Measurements from ENCODE around the gene PDSS1.
"Not testable (repeated sequence)": the region's sequence is repeated elsewhere in the genome, so short reads cannot be mapped to it uniquely, and the experiment has no call there.

Gene PDSS1

GRCh38 chr10:26738301-26738911 lies 40.9 kb downstream of the PDSS1 start:
- DNase-seq (ENCODE audit: low read depth in 2 of 2, low spot score in 1 of 2) = no peak

GRCh38 chr10:26739071-26739631 lies 41.6 kb downstream of the PDSS1 start:
- DNase-seq (ENCODE audit: low read depth in 2 of 2, low spot score in 1 of 2) = no peak

GRCh38 chr10:26741368-26741767 lies 43.9 kb downstream of the PDSS1 start:
- no peak for DNase-seq (ENCODE audit: low read depth in 2 of 2, low spot score in 1 of 2)

GRCh38 chr10:26743091-26743490 lies 45.6 kb downstream of the PDSS1 start:
- no peak for DNase-seq (ENCODE audit: low read depth in 2 of 2, low spot score in 1 of 2)

- no peak for DNase-seq (ENCODE audit: low read depth in 2 of 2, low spot score in 1 of 2)
These were observed 46.3 kb downstream of the PDSS1 start for GRCh38 chr10:26743841-26744240.

- no peak for DNase-seq (ENCODE audit: low read depth in 2 of 2, low spot score in 1 of 2)
These were observed 48.6 kb downstream of the PDSS1 start for GRCh38 chr10:26746061-26746460.

GRCh38 chr10:26755443-26755903 lies 58.0 kb downstream of the PDSS1 start:
- no peak for DNase-seq (ENCODE audit: low read depth in 2 of 2, low spot score in 1 of 2)

- DNase-seq (ENCODE audit: low read depth in 2 of 2, low spot score in 1 of 2) = no peak
These were observed 61.5 kb downstream of the PDSS1 start for GRCh38 chr10:26759008-26759407.

- no peak for DNase-seq (ENCODE audit: low read depth in 2 of 2, low spot score in 1 of 2)
These were observed 68.0 kb downstream of the PDSS1 start for GRCh38 chr10:26765549-26765948.

GRCh38 chr10:26770069-26770468 lies 72.6 kb downstream of the PDSS1 start:
- no peak for DNase-seq (ENCODE audit: low read depth in 2 of 2, low spot score in 1 of 2)

GRCh38 chr10:26773633-26774032 lies 76.1 kb downstream of the PDSS1 start:
- DNase-seq (ENCODE audit: low read depth in 2 of 2, low spot score in 1 of 2) = no peak

- DNase-seq (ENCODE audit: low read depth in 2 of 2, low spot score in 1 of 2) = no peak
These were observed 78.8 kb downstream of the PDSS1 start for GRCh38 chr10:26776258-26776657.

- DNase-seq (ENCODE audit: low read depth in 2 of 2, low spot score in 1 of 2) = no peak
These were observed 80.2 kb downstream of the PDSS1 start for GRCh38 chr10:26777686-26778085.

GRCh38 chr10:26779176-26779860 lies 81.8 kb downstream of the PDSS1 start:
- DNase-seq (ENCODE audit: low read depth in 2 of 2, low spot score in 1 of 2) = no peak

GRCh38 chr10:26780106-26780792 lies 82.7 kb downstream of the PDSS1 start:
- no peak for DNase-seq (ENCODE audit: low read depth in 2 of 2, low spot score in 1 of 2)

- no peak for DNase-seq (ENCODE audit: low read depth in 2 of 2, low spot score in 1 of 2)
These were observed 83.5 kb downstream of the PDSS1 start for GRCh38 chr10:26780793-26781601.

GRCh38 chr10:26781797-26782196 lies 84.3 kb downstream of the PDSS1 start:
- no peak for DNase-seq (ENCODE audit: low read depth in 2 of 2, low spot score in 1 of 2)

- no peak for DNase-seq (ENCODE audit: low read depth in 2 of 2, low spot score in 1 of 2)
These were observed 89.9 kb downstream of the PDSS1 start for GRCh38 chr10:26787362-26787761.

- not testable (repeated sequence) for DNase-seq (ENCODE audit: low read depth in 2 of 2, low spot score in 1 of 2)
These were observed 92.3 kb downstream of the PDSS1 start for GRCh38 chr10:26789779-26790178.

- no peak for DNase-seq (ENCODE audit: low read depth in 2 of 2, low spot score in 1 of 2)
These were observed 92.9 kb downstream of the PDSS1 start for GRCh38 chr10:26790221-26790995.
